GM03348 (cell line): ENCODE results near the gene WASL.
"Not testable (repeated sequence)": the region's sequence is repeated elsewhere in the genome, so short reads cannot be mapped to it uniquely, and the experiment has no call there.

Experiments
- DNase-seq: peaks from one replicate; pipeline ENCODE4 v3.0.0; 2012; ENCODE audit warnings: low spot score

The WASL gene

DNA sequence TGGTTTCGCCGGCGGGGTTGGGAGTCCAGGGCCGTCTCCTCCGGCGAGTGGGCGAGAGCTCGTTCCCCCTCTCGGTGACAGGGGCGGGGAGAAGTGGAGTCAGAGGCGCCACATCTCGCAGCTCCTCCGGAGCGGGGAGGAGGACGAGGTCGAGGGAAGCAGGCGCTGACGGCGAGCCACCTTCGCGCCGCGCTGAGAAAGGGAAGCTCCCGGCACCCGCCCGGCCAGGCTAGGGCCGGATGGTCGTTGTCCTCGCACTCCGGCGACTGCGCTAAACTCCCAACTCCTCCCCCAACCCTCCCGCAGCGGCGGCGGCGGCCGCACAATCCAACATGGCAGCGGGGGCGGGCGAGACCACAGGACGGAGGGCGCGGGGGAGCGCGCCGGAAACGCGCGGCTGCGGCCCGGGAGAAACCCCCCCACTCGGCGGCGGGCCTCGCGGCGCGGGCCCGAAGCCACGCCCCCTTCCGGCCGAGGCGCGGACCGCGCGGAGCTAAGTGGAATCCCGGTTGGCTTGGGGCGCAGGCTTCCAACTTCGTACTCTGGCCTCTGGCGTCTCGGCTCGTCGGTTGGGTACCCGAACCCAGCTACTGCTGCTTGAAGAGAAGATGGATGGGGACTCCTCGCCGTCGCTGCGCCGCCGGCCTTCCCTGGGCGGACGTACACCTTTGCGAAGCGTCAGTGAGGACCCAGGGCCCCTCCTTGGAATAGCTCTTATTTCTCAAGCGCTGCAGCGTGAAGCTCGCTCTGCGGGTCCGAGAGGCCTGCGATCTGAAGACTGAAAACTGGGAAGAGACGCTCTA lies at the start of gene WASL:
Gene WASL (minus strand): TSS at position 270 of the 803 bp plus-strand sequence. CDS start 269 bp downstream, at position 1.
- DNase-seq, result peak; percentile 97

GRCh38 chr7:123797673-123798531 lies 49.1 kb upstream of the WASL start:
- peak; percentile 41 for DNase-seq

GRCh38 chr7:123796568-123796967 lies 47.8 kb upstream of the WASL start:
- DNase-seq, result no peak

- no peak for DNase-seq
Observed at GRCh38 chr7:123795917-123796316, 47.1 kb upstream of the WASL start.

- DNase-seq, result not testable (repeated sequence)
Observed at GRCh38 chr7:123795116-123795515, 46.3 kb upstream of the WASL start.

GRCh38 chr7:123792547-123792946 lies 43.7 kb upstream of the WASL start:
- no peak for DNase-seq

DNA sequence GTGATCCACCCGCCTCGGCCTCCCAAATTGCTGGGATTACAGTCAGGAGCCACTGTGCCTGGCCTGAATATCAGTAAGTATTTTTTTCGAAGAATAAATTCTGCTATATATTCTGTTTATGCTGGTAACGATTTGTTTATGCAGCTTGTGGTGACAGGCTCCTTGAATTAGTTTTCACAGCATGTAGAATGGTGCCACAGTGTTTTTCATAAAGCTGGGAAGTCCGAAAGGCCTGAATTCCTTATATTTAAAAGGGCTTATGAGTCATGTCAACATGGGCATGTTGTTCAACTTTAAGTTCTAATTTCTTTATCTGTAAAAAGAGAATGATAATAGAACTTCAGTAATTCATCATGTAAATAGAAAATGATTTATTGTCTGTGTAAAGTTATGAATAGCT lies 42.2 kb upstream of the WASL start:
- no peak for DNase-seq

DNA sequence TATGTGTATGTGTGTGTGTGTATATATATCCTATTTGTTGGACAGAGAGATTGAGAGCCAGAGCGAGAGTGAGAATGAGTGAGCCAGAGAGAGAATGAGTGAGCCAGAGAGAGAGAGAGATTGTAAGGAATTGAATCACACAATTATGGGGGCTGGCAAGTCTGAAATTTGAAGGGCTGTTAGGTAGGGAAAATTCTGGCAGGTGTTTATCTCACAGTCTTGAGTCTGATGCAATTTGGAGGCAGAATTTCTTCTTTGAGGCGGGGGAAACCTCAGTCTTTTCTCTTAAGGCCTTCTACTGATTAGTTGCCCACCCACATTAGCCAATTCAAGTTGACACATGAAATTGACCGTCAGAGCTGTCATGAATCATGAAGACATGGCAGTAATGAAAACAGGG lies 41.0 kb upstream of the WASL start:
- no peak for DNase-seq

GRCh38 chr7:123789206-123789784 lies 40.5 kb upstream of the WASL start:
- no peak for DNase-seq

DNA sequence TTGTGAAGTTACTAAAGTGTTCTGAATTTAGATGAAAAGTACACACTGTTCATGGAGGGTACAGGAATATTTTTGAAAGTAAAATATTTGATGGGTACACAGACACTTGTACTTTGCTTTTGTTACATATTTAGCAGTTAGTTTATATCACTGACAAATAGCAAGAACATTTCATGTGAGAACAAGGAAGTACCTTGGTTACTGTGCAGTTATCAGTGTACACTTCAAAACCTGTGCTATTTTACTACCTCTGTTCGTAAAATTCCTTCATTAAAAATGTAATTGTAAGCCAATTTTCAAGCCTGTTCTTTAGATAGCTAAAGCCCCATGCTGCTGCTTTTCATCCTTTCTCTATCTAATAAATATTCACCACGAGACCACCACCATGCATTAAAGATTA lies 39.8 kb upstream of the WASL start:
- DNase-seq, result no peak

GRCh38 chr7:123787220-123788007 lies 38.6 kb upstream of the WASL start:
- no peak for DNase-seq

GRCh38 chr7:123784263-123784662 lies 35.5 kb upstream of the WASL start:
- DNase-seq, result no peak

DNA sequence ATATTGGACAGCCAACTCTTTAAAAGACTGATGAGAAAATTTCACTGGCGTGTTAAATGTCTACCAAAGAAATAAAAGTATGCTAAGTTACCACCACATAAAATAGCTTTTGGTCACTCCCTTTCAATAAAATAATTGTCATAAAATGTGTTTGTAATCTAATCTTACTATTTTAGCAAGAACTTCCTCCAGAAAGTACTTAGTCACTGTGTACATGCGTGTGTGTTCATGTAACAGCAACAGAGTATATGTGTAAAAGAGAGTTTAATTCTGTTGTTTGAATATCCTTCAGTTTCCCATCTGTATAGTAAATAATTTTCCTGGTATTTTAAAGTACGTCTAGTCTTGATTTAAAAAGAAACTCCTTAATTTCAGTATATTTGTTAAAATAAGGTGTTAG lies 35.0 kb upstream of the WASL start:
- DNase-seq, result no peak

GRCh38 chr7:123782071-123782798 lies 33.4 kb upstream of the WASL start:
- no peak for DNase-seq

- DNase-seq, result not testable (repeated sequence)
Observed at GRCh38 chr7:123780472-123780871, 31.7 kb upstream of the WASL start.

DNA sequence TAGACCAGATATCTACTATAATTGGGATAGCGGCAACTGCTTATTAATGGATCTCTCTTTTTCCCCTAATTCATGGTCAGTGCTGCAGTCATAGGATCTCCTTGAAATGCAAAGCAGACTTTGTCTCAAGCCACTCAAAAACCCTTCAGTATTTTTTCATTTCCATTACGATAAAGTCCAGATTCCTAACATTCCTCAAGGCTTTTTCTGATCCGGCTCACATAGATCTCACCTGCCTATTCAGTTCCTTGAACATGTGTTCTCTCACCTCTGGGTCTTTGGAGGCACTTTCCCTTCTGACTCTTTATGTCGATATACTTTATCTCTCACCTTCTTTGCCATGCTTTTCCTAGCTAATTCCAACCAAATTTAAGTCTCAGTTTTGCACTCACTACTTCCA lies 25.7 kb upstream of the WASL start:
- no peak for DNase-seq

- DNase-seq, result no peak
Observed at GRCh38 chr7:123773481-123773880, 24.7 kb upstream of the WASL start.

DNA sequence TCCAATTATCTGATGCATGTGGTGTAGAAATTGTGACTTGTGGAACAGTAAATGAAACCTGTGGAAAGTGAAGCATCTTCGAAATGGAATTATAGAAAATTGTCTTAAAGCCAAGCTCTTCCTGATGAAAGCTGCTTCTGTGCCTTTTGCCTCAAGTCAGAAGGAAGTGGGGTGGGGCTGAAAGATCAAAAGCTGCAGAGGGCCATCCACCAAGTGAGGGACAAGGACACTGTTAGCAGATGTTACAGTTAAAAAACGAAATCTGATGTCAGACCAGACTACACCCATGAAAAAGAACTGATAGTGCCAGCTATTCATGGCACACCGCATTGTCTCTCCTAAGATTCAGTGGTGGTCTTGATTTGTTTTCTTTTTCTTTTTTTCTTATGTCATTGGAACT lies 23.8 kb upstream of the WASL start:
- no peak for DNase-seq

- no peak for DNase-seq
Observed at GRCh38 chr7:123771846-123772245, 23.0 kb upstream of the WASL start.

DNA sequence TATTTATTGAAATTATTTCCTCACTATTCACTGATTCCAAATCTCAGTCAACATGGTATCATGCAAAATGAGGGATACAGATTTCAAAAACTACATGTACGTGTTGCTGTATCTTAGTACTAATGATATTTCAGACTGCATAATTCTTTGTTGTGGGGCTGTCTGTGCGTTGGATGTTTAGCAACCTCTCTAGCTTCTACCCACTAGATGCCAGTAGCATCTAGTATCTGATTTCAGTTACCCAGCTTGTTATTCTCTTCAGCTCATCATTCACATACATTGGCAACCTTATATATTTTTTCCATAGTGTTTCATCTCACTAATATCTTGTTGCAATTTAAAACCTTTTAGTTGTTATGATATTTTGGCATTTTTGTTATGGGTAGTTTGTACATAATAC lies 22.5 kb upstream of the WASL start:
- no peak for DNase-seq

GRCh38 chr7:123770378-123770777 lies 21.6 kb upstream of the WASL start:
- DNase-seq, result peak; percentile 39
